ENCODE measurements around the gene TTLL5. TPM values are rescaled to one million over a fixed set of nuclear protein-coding genes. Genes with fewer than 3 reads are reported as not detected.

The TTLL5 gene
- total RNA-seq, result 10 to 100 TPM; 14.6 to 15.3 TPM

GRCh38 chr14:75660630-75661498 lies at the start of gene TTLL5, which contains the start of gene ERG28:
TTLL5 (plus strand) TSS chr14:75661246; CDS start chr14:75663150, 1,904 bp downstream.
ERG28 (minus strand) TSS chr14:75660876; CDS start chr14:75657502, 3,374 bp downstream.
- Mint-ChIP-seq H3K4me1 (ENCODE audit: low read depth) (peaks cover 20% of the 10 kb centered on the region), H3K27me3 (ENCODE audit: low read depth) (no peaks in the 10 kb centered on the region), H3K27ac (peak within 1 kb of the TSS; percentile 98), H3K9me3 (no peaks in the 10 kb centered on the region), H3K4me3 (peak within 1 kb of the TSS; percentile 96 to 100), H3K36me3 (ENCODE audit: insufficient read depth in 2 of 2) (no peaks in the 10 kb centered on the region)
- ATAC-seq (replicated peaks in 1 of 2) (peak; percentile 98), DNase-seq (peak; percentile 93 to 97)

- H3K4me3 Mint-ChIP-seq, result no peak overlapping the region
- no peak overlapping the region for H3K27ac Mint-ChIP-seq
- DNase-seq (no peak), ATAC-seq (replicated peaks in 1 of 2) (no peak)
- H3K36me3 Mint-ChIP-seq (ENCODE audit: insufficient read depth in 2 of 2), result peaks cover 6 to 9% of the 10 kb centered on the region in 2 donors
- peaks cover 10 to 19% of the 10 kb centered on the region in 2 donors for H3K9me3 Mint-ChIP-seq
- H3K27me3 Mint-ChIP-seq (ENCODE audit: low read depth), result no peaks in the 10 kb centered on the region
- H3K4me1 Mint-ChIP-seq (ENCODE audit: low read depth), result no peaks in the 10 kb centered on the region
Measured at GRCh38 chr14:75612157-75612556, 48.9 kb upstream of the TTLL5 start.

- DNase-seq (no peak), ATAC-seq (replicated peaks in 1 of 2) (no peak)
- H3K4me1 Mint-ChIP-seq (ENCODE audit: low read depth), result no peaks in the 10 kb centered on the region
- no peak overlapping the region for H3K27ac Mint-ChIP-seq
- H3K4me3 Mint-ChIP-seq, result no peak overlapping the region
- no peaks in the 10 kb centered on the region for H3K27me3 Mint-ChIP-seq (ENCODE audit: low read depth)
- peaks cover 3 to 4% of the 10 kb centered on the region in 2 donors for H3K36me3 Mint-ChIP-seq (ENCODE audit: insufficient read depth in 2 of 2)
- peaks cover 10 to 11% of the 10 kb centered on the region in 2 donors for H3K9me3 Mint-ChIP-seq
Measured at GRCh38 chr14:75614179-75614578, 46.9 kb upstream of the TTLL5 start.

GRCh38 chr14:75615200-75615599 lies 45.8 kb upstream of the TTLL5 start:
- ATAC-seq (replicated peaks in 1 of 2), result no peak
- Mint-ChIP-seq H3K4me1 (ENCODE audit: low read depth) (no peaks in the 10 kb centered on the region), H3K9me3 (peaks cover 10 to 11% of the 10 kb centered on the region in 2 donors), H3K4me3 (no peak overlapping the region), H3K27ac (no peak overlapping the region), H3K27me3 (ENCODE audit: low read depth) (no peaks in the 10 kb centered on the region), H3K36me3 (ENCODE audit: insufficient read depth in 2 of 2) (peaks cover 3 to 4% of the 10 kb centered on the region in 2 donors)
- no peak for DNase-seq

- no peak for ATAC-seq (replicated peaks in 1 of 2)
- peaks cover 0 to under 1% of the 10 kb centered on the region in 2 donors for H3K36me3 Mint-ChIP-seq (ENCODE audit: insufficient read depth in 2 of 2)
Measured at GRCh38 chr14:75619548-75619947, 41.5 kb upstream of the TTLL5 start.

GRCh38 chr14:75625034-75625433 lies 36.0 kb upstream of the TTLL5 start:
- ATAC-seq (replicated peaks in 1 of 2) (no peak), DNase-seq (no peak)
- H3K4me3 Mint-ChIP-seq, result no peak overlapping the region
- no peaks in the 10 kb centered on the region for H3K4me1 Mint-ChIP-seq (ENCODE audit: low read depth)
- H3K27me3 Mint-ChIP-seq (ENCODE audit: low read depth), result no peaks in the 10 kb centered on the region
- no peaks in the 10 kb centered on the region for H3K9me3 Mint-ChIP-seq
- no peak overlapping the region for H3K27ac Mint-ChIP-seq
- no peaks in the 10 kb centered on the region for H3K36me3 Mint-ChIP-seq (ENCODE audit: insufficient read depth in 2 of 2)

More at GRCh38 chr14:75619548-75619947, 41.5 kb upstream of the TTLL5 start:
- peaks cover 1% of the 10 kb centered on the region in 2 donors for H3K9me3 Mint-ChIP-seq
- no peaks in the 10 kb centered on the region for H3K27me3 Mint-ChIP-seq (ENCODE audit: low read depth)
- H3K4me1 Mint-ChIP-seq (ENCODE audit: low read depth), result no peaks in the 10 kb centered on the region
- no peak overlapping the region for H3K4me3 Mint-ChIP-seq
- H3K27ac Mint-ChIP-seq, result no peak overlapping the region
- no peak for DNase-seq

- no peaks in the 10 kb centered on the region for H3K27me3 Mint-ChIP-seq (ENCODE audit: low read depth)
- H3K36me3 Mint-ChIP-seq (ENCODE audit: insufficient read depth in 2 of 2), result no peaks in the 10 kb centered on the region
- no peak overlapping the region for H3K27ac Mint-ChIP-seq
- no peaks in the 10 kb centered on the region for H3K4me1 Mint-ChIP-seq (ENCODE audit: low read depth)
- DNase-seq (no peak), ATAC-seq (replicated peaks in 1 of 2) (no peak)
- H3K9me3 Mint-ChIP-seq, result no peaks in the 10 kb centered on the region
- no peak overlapping the region for H3K4me3 Mint-ChIP-seq
Measured at GRCh38 chr14:75626396-75626795, 34.6 kb upstream of the TTLL5 start.

- DNase-seq, result no peak
- Mint-ChIP-seq H3K36me3 (ENCODE audit: insufficient read depth in 2 of 2) (no peaks in the 10 kb centered on the region), H3K9me3 (no peaks in the 10 kb centered on the region), H3K27me3 (ENCODE audit: low read depth) (no peaks in the 10 kb centered on the region), H3K4me3 (no peak overlapping the region), H3K4me1 (ENCODE audit: low read depth) (no peaks in the 10 kb centered on the region), H3K27ac (no peak overlapping the region)
- ATAC-seq (replicated peaks in 1 of 2), result no peak
Measured at GRCh38 chr14:75626863-75627262, 34.2 kb upstream of the TTLL5 start.

- DNase-seq (no peak), ATAC-seq (replicated peaks in 1 of 2) (no peak)
- H3K36me3 Mint-ChIP-seq (ENCODE audit: insufficient read depth in 2 of 2), result no peaks in the 10 kb centered on the region
- no peak overlapping the region for H3K27ac Mint-ChIP-seq
- no peaks in the 10 kb centered on the region for H3K9me3 Mint-ChIP-seq
- H3K27me3 Mint-ChIP-seq (ENCODE audit: low read depth), result no peaks in the 10 kb centered on the region
- no peaks in the 10 kb centered on the region for H3K4me1 Mint-ChIP-seq (ENCODE audit: low read depth)
- no peak overlapping the region for H3K4me3 Mint-ChIP-seq
Measured at GRCh38 chr14:75627406-75627805, 33.6 kb upstream of the TTLL5 start.

- Mint-ChIP-seq H3K36me3 (ENCODE audit: insufficient read depth in 2 of 2) (no peaks in the 10 kb centered on the region), H3K4me1 (ENCODE audit: low read depth) (no peaks in the 10 kb centered on the region)
Measured at GRCh38 chr14:75628816-75629215, 32.2 kb upstream of the TTLL5 start.

GRCh38 chr14:75630695-75631452 lies 30.2 kb upstream of the TTLL5 start:
- H3K4me3 Mint-ChIP-seq, result no peak overlapping the region
- no peaks in the 10 kb centered on the region for H3K4me1 Mint-ChIP-seq (ENCODE audit: low read depth)
- no peaks in the 10 kb centered on the region for H3K36me3 Mint-ChIP-seq (ENCODE audit: insufficient read depth in 2 of 2)
- no peak overlapping the region for H3K27ac Mint-ChIP-seq
- no peaks in the 10 kb centered on the region for H3K9me3 Mint-ChIP-seq
- ATAC-seq (replicated peaks in 1 of 2) (no peak), DNase-seq (no peak)
- no peaks in the 10 kb centered on the region for H3K27me3 Mint-ChIP-seq (ENCODE audit: low read depth)

More at GRCh38 chr14:75628816-75629215, 32.2 kb upstream of the TTLL5 start:
- no peaks in the 10 kb centered on the region for H3K27me3 Mint-ChIP-seq (ENCODE audit: low read depth)
- ATAC-seq (replicated peaks in 1 of 2), result no peak
- H3K9me3 Mint-ChIP-seq, result no peaks in the 10 kb centered on the region
- no peak overlapping the region for H3K27ac Mint-ChIP-seq
- H3K4me3 Mint-ChIP-seq, result no peak overlapping the region
- DNase-seq, result no peak

- H3K4me1 Mint-ChIP-seq (ENCODE audit: low read depth), result no peaks in the 10 kb centered on the region
- H3K36me3 Mint-ChIP-seq (ENCODE audit: insufficient read depth in 2 of 2), result no peaks in the 10 kb centered on the region
- H3K4me3 Mint-ChIP-seq, result no peak overlapping the region
- H3K27me3 Mint-ChIP-seq (ENCODE audit: low read depth), result no peaks in the 10 kb centered on the region
- ATAC-seq (replicated peaks in 1 of 2), result no peak
- H3K9me3 Mint-ChIP-seq, result no peaks in the 10 kb centered on the region
- DNase-seq, result no peak
- H3K27ac Mint-ChIP-seq, result no peak overlapping the region
Measured at GRCh38 chr14:75631453-75631831, 29.6 kb upstream of the TTLL5 start.

- no peaks in the 10 kb centered on the region for H3K4me1 Mint-ChIP-seq (ENCODE audit: low read depth)
- H3K27ac Mint-ChIP-seq, result no peak overlapping the region
- H3K9me3 Mint-ChIP-seq, result no peaks in the 10 kb centered on the region
- H3K4me3 Mint-ChIP-seq, result no peak overlapping the region
- DNase-seq (no peak), ATAC-seq (replicated peaks in 1 of 2) (no peak)
- H3K27me3 Mint-ChIP-seq (ENCODE audit: low read depth), result no peaks in the 10 kb centered on the region
- no peaks in the 10 kb centered on the region for H3K36me3 Mint-ChIP-seq (ENCODE audit: insufficient read depth in 2 of 2)
Measured at GRCh38 chr14:75634848-75635247, 26.2 kb upstream of the TTLL5 start.
